Gastroesophageal sphincter (tissue), 4 donors: Measurements from ENCODE around the gene SLC25A45. TPM values are rescaled to one million over a fixed set of nuclear protein-coding genes. Genes with fewer than 3 reads are reported as not detected.

Experiments used
- ATAC-seq: fragments of 150-250 bp; one replicate; pipeline ENCODE4 v1.9.1; 2016; ENCODE audit warnings: mild to moderate bottlenecking, moderate library complexity
- H3K27ac ChIP-seq, 4 donors: fragments of 200-600 bp; sonication (generic) in 3 of 4; 1 replicate in 3 of 4; 2 replicates in 1 of 4; pipeline ENCODE4 v1.5.1; 2016 to 2019
- H3K27me3 ChIP-seq: fragments of 200-600 bp; sonication (generic); one replicate; pipeline ENCODE4 v1.5.1; 2019
- H3K36me3 ChIP-seq, 2 donors: fragments of 200-600 bp; sonication (generic); one replicate each; pipeline ENCODE4 v1.5.1; 2019; ENCODE audit warnings: control low read depth in 1 of 2
- H3K4me1 ChIP-seq, 3 donors: fragments of 200-600 bp; sonication (generic); 1 replicate in 2 of 3; 2 replicates in 1 of 3; pipeline ENCODE4 v1.5.1; 2016 to 2019; ENCODE audit warnings: control low read depth in 2 of 3
- H3K4me3 ChIP-seq, 2 donors: fragments of 200-600 bp; sonication (generic); one replicate each; pipeline ENCODE4 v1.5.1; 2019; ENCODE audit warnings: mild to moderate bottlenecking in 1 of 2, moderate library complexity in 1 of 2
- H3K9me3 ChIP-seq, 3 donors: fragments of 200-600 bp; sonication (generic); one replicate each; pipeline ENCODE4 v1.5.1; 2017 to 2019; ENCODE audit warnings: control low read depth in 2 of 3
- EP300 ChIP-seq: sonication (generic); formaldehyde crosslinking; IDR thresholded peaks from one replicate; pipeline ENCODE4 v1.6.1; 2017; ENCODE audit warnings: antibody characterized with exemption, mild to moderate bottlenecking
- POLR2A ChIP-seq, 2 donors: fragments of 450-650 bp; IDR thresholded peaks; one replicate each; pipeline ENCODE4 v1.6.1; 2017; ENCODE audit warnings: antibody characterized with exemption in 2 of 2, mild to moderate bottlenecking in 2 of 2, moderate library complexity in 1 of 2
- POLR2AphosphoS5 ChIP-seq: sonication (generic); formaldehyde crosslinking; IDR thresholded peaks from one replicate; pipeline ENCODE4 v1.6.1; 2017; ENCODE audit warnings: antibody characterized with exemption
- WGBS, 2 donors: methylation state at CpG; one replicate each; pipeline ENCODE4 v1.1.5; 2018; ENCODE audit warnings: low coverage in 1 of 2; 5-methylcytosine and 5-hydroxymethylcytosine counted together
- total RNA-seq, 4 donors: library from RNA; depleted of rRNA; stranded (reverse); fragments of >200 nt; gene quantifications; one replicate each; pipeline ENCODE4 v1.1.0, GENCODE V29; 2016
- TF ChIP-seq, protein P1 (sequence below), 4 experiments: fragments of 200-600 bp in 2 of 4; fragments of 450-650 bp in 2 of 4; sonication (generic) in 1 of 4; IDR thresholded peaks; one replicate each; pipeline ENCODE4 v1.5.1; 2017 to 2019; ENCODE audit warnings: antibody characterized with exemption in 4 of 4, mild to moderate bottlenecking in 2 of 4, moderate library complexity in 2 of 4

Gene SLC25A45
- total RNA-seq, 4 donors from 2014 or later, result 3.7 to 11.5 (median 7.5) TPM

DNA sequence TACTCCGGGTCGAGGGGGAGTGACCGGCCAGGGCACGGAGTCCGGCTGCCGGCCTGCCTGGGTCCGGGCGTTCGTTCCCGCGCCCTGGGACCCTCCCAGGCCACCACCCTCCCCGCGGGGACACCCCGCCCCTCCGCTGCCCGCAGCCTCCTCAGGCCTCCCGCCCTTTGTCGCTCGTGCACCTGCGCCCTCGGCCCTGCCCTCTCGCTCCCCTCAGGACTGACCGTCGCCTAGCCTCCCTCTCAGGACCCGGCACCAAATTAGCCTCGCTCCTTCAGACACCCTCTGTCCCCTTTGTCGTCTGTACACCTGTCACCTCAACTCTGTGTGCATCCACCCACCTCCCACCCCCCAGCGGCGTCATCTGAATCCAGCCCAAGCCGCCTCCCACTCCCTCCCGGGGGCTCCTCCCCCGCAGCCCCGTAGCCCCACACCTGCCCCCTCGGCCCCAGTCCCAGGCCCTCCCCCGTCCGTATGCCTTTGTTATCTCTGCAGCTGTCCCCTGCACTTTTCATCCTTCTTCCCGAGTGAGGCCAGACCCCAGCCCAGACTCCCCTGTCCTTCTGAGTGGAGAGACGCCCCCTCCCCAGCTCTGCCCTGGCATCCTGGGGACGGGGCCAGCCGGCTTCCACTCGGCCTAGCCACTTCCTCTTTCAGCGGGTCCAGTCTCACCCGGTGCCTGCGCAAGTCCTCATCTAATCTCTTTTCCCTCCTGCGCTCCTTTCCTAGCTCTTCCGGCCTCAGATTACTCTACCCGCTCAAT lies 27.3 kb downstream of the SLC25A45 start:
- TF ChIP-seq, protein P1, sequence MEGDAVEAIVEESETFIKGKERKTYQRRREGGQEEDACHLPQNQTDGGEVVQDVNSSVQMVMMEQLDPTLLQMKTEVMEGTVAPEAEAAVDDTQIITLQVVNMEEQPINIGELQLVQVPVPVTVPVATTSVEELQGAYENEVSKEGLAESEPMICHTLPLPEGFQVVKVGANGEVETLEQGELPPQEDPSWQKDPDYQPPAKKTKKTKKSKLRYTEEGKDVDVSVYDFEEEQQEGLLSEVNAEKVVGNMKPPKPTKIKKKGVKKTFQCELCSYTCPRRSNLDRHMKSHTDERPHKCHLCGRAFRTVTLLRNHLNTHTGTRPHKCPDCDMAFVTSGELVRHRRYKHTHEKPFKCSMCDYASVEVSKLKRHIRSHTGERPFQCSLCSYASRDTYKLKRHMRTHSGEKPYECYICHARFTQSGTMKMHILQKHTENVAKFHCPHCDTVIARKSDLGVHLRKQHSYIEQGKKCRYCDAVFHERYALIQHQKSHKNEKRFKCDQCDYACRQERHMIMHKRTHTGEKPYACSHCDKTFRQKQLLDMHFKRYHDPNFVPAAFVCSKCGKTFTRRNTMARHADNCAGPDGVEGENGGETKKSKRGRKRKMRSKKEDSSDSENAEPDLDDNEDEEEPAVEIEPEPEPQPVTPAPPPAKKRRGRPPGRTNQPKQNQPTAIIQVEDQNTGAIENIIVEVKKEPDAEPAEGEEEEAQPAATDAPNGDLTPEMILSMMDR (IDR thresholded peaks at IDR 0.05), result no peak
- no peak for TF ChIP-seq POLR2AphosphoS5
- TF ChIP-seq EP300, result no peak
- TF ChIP-seq POLR2A (IDR thresholded peaks at IDR 0.05), result no peak
- peak overlapping the region; percentile 41 to 86 for H3K4me3 ChIP-seq
- H3K36me3 ChIP-seq, result peaks cover 0 to 28% of the 10 kb centered on the region in 2 donors
- peak overlapping the region in 3 of 4 donors; percentile 43 to 84 (median 79) for H3K27ac ChIP-seq
- 0% methylated on average over 10 of the region's 47 CpGs; no CpG with 5 or more reads in 1 of the 2 donors for WGBS, 2 donors
- ATAC-seq, result no peak
- H3K27me3 ChIP-seq, result peaks cover 11% of the 10 kb centered on the region
- peaks cover 0 to 30% (median 18%) of the 10 kb centered on the region in 3 donors for H3K4me1 ChIP-seq
- H3K9me3 ChIP-seq, result no peaks in the 10 kb centered on the region

DNA sequence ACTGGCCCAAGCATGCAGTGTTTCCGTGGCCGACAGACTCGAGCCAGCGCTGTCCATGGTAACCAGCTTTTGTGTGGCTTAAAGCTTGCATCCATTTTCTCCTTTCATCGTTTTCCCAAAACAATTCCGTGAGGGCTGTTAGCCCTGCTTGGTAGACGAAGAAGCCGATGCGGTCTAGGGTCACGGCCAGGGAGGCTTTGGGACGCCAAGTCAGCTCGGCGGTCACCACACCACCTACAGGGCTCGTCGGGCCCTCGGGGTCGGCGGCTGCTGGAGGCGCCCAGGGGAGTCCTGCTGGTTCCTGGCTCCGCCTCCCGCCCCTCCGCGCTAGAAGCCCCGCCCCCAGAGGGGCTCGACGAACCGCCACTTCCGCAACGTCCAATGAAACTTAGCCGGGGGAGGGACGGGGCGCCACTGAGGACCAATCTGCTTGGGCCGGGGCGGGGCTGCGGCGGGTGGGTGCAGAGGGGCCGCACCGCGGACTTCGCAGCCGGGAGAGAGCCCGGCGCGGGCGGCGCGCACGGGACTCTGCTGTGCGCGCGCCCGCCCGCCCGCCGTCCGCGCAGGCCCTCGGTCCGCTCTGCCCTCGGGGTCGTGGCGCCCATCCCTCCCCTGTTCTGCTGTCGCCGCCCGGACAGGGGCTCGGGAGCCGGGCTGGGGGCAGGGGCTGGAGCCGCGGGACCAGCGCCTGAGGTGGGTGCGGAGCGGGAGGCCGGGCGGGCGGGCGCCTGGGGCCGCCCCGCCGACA lies 28.0 kb downstream of the SLC25A45 start, which contains the start of gene TIGD3:
Gene TIGD3, plus strand, starts transcription at position 487 of the 748 bp plus-strand sequence. CDS start 1,058 bp downstream, outside the sequence.
- TF ChIP-seq EP300 (no peak), POLR2A (IDR thresholded peaks at IDR 0.05) (peak; percentile 67 to 71), POLR2AphosphoS5 (peak; percentile 14)
- TF ChIP-seq, protein P1 (IDR thresholded peaks at IDR 0.05), result peak in 1 of 4 experiments; percentile 28
- Histone ChIP-seq H3K27me3 (peaks cover 11% of the 10 kb centered on the region), H3K4me3 (peak within 1 kb of the TSS; percentile 41 to 86), H3K27ac (peak within 1 kb of the TSS in 3 of 4 donors; percentile 75 to 84 (median 79)), H3K36me3 (peaks cover 0 to 35% of the 10 kb centered on the region in 2 donors), H3K4me1 (peaks cover 0 to 30% (median 18%) of the 10 kb centered on the region in 3 donors), H3K9me3 (no peaks in the 10 kb centered on the region)
- peak; percentile 98 for ATAC-seq
- 5% methylated on average over 6 of the region's 79 CpGs; no CpG with 5 or more reads in 1 of the 2 donors for WGBS, 2 donors

DNA sequence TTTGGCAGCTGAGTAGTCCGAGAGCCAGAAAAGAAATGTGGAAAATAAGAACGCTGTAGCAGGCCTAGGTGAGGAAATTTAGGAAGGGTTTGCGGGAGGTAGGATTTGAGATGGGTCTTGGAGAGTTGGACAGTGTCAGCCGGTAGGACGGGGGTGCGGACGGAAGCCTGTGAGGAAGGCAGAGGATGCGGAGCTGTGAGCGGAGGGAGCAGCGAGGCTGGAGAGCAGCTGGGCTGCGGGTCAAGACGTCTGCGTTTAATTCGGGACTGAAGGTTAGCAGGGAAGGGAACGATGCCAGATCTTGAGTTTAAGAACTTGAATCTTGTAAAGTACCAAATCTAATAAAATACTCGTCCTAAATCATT lies 28.6 kb downstream of the SLC25A45 start:
- Histone ChIP-seq H3K27me3 (peaks cover 11% of the 10 kb centered on the region), H3K9me3 (no peaks in the 10 kb centered on the region), H3K36me3 (peaks cover 3 to 41% of the 10 kb centered on the region in 2 donors), H3K4me1 (peaks cover 0 to 30% (median 18%) of the 10 kb centered on the region in 3 donors), H3K4me3 (peak overlapping the region; percentile 41 to 86), H3K27ac (peak overlapping the region in 3 of 4 donors; percentile 75 to 84 (median 79))
- TF ChIP-seq POLR2A (IDR thresholded peaks at IDR 0.05), result no peak
- peak; percentile 38 for TF ChIP-seq POLR2AphosphoS5
- no peak for TF ChIP-seq EP300
- ATAC-seq, result peak; percentile 1
- 2 to 5% methylated on average over 15 to 16 of the region's 16 CpGs for WGBS, 2 donors

DNA sequence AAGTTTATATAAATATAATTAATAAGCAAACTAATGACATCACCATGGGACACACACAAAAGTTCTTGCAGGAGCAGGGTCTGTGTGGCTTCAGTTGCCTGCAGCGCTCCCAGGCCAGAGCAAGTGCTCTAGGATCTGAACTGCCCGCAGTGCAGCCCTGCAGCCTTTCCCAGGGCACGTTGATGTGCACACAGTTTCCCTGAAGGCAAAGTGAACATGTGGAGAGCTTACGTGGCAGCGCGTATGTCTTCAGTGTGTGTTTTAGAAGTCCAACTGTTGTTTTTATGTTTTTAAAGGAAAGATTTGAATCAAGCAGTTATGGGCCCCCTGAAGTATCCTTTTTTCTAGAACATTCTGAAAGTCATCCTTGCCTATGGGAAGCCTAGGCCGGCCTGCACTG lies 29.1 kb downstream of the SLC25A45 start:
- Histone ChIP-seq H3K4me1 (peaks cover 0 to 30% (median 18%) of the 10 kb centered on the region in 3 donors), H3K27ac (peak overlapping the region in 2 of 4 donors; percentile 79 to 84), H3K4me3 (peak overlapping the region in 1 of 2 donors; percentile 86), H3K9me3 (no peaks in the 10 kb centered on the region), H3K27me3 (peaks cover 11% of the 10 kb centered on the region), H3K36me3 (peaks cover 3 to 46% of the 10 kb centered on the region in 2 donors)
- ATAC-seq, result no peak
- 72 to 73% methylated on average over 7 of the region's 7 CpGs for WGBS, 2 donors
- no peak for TF ChIP-seq POLR2A (IDR thresholded peaks at IDR 0.05)
- no peak for TF ChIP-seq EP300
- no peak for TF ChIP-seq POLR2AphosphoS5
- TF ChIP-seq, protein P1 (IDR thresholded peaks at IDR 0.05), result no peak

DNA sequence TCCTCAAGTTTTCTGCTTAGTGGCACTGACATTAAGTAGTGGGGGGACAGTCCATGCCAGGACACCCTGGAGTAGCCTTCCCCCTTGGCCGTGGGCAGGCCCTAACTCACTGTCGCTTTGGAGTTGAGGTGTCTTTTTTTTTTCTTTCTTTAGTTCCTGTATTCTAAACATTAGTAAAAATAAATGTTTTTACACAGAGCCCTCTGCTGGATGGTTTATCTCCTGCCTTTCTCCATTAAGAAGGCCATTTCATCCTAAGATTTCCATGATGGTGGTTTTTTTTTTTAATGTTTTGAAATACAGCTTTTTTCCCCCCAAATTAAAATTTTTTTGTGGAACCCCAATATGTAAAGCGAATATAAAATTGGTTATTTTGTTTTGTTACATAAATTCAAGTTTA lies 29.7 kb downstream of the SLC25A45 start:
- no peak for ATAC-seq
- peaks cover 3 to 52% of the 10 kb centered on the region in 2 donors for H3K36me3 ChIP-seq
- TF ChIP-seq, protein P1 (IDR thresholded peaks at IDR 0.05), result peak in 1 of 4 experiments; percentile 7
- TF ChIP-seq POLR2AphosphoS5, result no peak
- no peak overlapping the region for H3K27ac ChIP-seq
- WGBS, 2 donors, result 47 to 58% methylated on average over 3 of the region's 3 CpGs
- no peaks in the 10 kb centered on the region for H3K9me3 ChIP-seq
- peaks cover 11% of the 10 kb centered on the region for H3K27me3 ChIP-seq
- H3K4me1 ChIP-seq, result peaks cover 0 to 30% (median 18%) of the 10 kb centered on the region in 3 donors
- H3K4me3 ChIP-seq, result no peak overlapping the region
